GM10266 (cell line): ENCODE data around the gene SLC5A2.
A peak's percentile ranks its signal among the peaks of the same experiment; 100 is the strongest.

Experiments
- DNase-seq: peaks from one replicate; pipeline ENCODE4 v3.0.0; 2012; ENCODE audit errors: extremely low spot score
- CTCF ChIP-seq: IDR thresholded peaks from 2 replicates; pipeline ENCODE4 v1.5.1; 2012; ENCODE audit warnings: mild to moderate bottlenecking, low read depth; ENCODE audit not compliant: control insufficient read depth, insufficient read depth; ENCODE audit errors: missing control alignments

The SLC5A2 gene

DNA sequence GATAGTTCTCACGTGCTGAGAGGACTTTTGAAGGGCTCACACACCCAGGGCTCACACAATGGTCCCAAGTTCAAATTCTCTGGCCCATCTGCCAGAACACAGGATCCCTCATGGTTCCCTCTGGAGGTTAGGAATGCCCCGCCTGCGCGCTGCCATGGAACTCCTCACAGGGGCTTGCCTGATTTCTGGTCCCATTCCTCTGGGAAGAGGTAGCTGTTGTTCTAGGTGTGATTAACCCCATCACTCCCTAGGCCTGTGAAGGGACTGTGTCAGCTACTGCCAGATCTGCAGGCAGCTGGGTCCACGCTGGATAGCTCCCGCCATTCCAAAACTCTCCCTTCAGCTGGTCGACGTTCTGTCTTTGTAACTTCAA is 25.9 kb upstream of the SLC5A2 start:
- TF ChIP-seq CTCF = no peak
- DNase-seq = no peak

- no peak for DNase-seq
- no peak for TF ChIP-seq CTCF
These were observed 24.7 kb upstream of the SLC5A2 start for GRCh38 chr16:31458073-31458843.

- DNase-seq = peak; percentile 88
- TF ChIP-seq CTCF = peak; percentile 83
These were observed 23.9 kb upstream of the SLC5A2 start, which contains the start of gene ARMC5 for GRCh38 chr16:31458844-31459686. Gene ARMC5, plus strand, starts transcription at chr16:31459501. Its CDS starts 24 bp downstream, at chr16:31459525.

GRCh38 chr16:31459687-31460581 is 23.0 kb upstream of the SLC5A2 start:
- no peak for TF ChIP-seq CTCF

GRCh38 chr16:31460582-31461002 is 22.3 kb upstream of the SLC5A2 start:
- peak; percentile 73 for TF ChIP-seq CTCF
- DNase-seq = peak; percentile 55

More at GRCh38 chr16:31459687-31460581, 23.0 kb upstream of the SLC5A2 start:
- DNase-seq = peak; percentile 99

GRCh38 chr16:31461201-31461920 is 21.6 kb upstream of the SLC5A2 start:
- no peak for TF ChIP-seq CTCF

More at GRCh38 chr16:31461201-31461920, 21.6 kb upstream of the SLC5A2 start:
- no peak for DNase-seq
